Epithelial cell of alveolus of lung (primary cell): ENCODE data around the gene DHX40. TPM values are rescaled to one million over a fixed set of nuclear protein-coding genes. Genes with fewer than 3 reads are reported as not detected.

Experiments
- total RNA-seq: library from RNA; depleted of rRNA; stranded (reverse); fragments of >200 nt; gene quantifications from 2 replicates; pipeline ENCODE4 v1.2.1, GENCODE V29; 2015

DHX40 gene, protein sequence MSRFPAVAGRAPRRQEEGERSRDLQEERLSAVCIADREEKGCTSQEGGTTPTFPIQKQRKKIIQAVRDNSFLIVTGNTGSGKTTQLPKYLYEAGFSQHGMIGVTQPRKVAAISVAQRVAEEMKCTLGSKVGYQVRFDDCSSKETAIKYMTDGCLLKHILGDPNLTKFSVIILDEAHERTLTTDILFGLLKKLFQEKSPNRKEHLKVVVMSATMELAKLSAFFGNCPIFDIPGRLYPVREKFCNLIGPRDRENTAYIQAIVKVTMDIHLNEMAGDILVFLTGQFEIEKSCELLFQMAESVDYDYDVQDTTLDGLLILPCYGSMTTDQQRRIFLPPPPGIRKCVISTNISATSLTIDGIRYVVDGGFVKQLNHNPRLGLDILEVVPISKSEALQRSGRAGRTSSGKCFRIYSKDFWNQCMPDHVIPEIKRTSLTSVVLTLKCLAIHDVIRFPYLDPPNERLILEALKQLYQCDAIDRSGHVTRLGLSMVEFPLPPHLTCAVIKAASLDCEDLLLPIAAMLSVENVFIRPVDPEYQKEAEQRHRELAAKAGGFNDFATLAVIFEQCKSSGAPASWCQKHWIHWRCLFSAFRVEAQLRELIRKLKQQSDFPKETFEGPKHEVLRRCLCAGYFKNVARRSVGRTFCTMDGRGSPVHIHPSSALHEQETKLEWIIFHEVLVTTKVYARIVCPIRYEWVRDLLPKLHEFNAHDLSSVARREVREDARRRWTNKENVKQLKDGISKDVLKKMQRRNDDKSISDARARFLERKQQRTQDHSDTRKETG
- 31.8 and 57.0 TPM in 2 replicates for total RNA-seq

DNA sequence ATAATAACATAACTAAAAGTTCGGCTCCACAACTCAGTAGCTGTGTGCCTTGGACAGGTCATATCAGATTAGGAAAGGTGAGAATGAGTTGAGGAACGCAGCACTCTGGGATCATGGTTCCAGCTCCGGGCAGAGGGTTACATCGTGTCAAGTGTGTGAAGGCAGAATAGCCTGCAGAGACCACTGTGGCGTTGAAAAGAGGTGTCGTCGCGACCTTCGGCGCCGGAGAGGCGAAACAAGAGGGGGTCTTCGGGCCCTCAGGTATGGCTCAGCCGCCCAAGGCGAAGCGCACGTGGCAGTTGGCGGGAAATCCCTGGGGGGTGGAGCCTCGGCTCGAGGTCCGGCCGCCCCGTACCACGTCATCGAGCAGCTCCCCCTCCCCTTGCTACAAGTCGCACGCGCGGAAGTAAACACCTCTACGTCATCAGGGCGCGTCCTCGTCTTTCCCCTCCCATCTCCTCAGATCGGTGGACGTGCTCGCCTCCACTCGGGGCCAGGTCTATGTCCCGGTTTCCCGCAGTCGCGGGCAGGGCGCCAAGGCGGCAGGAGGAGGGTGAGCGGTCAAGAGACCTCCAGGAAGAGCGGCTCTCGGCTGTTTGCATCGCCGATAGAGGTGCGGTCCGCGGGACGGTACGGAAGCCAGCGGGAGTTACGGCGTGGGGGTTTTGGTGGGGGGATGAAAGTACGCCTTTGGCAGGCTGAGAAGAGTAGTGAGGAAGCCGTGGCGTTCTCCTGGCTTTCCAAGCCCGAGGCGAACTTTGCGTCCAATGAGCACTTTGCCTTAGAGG, at the start of gene DHX40:
DHX40 (plus strand) TSS at position 440 of the 788 bp plus-strand sequence; CDS start at position 502, 62 bp downstream.

GRCh38 chr17:59619298-59620063, 54.1 kb downstream of the DHX40 start, which contains the start of gene CLTC:
CLTC (plus strand) TSS chr17:59619895; CDS start chr17:59620132, 237 bp downstream.

Other genes starting within 250 kb of the DHX40 start
- 2.8 and 4.1 TPM in 2 replicates for gene YPEL2, start 234.0 kb upstream of the DHX40 start, total RNA-seq
- 330 and 367 TPM in 2 replicates for gene CLTC, start 54.3 kb downstream of the DHX40 start, total RNA-seq
- gene PTRH2, start 141.8 kb downstream of the DHX40 start, total RNA-seq = 16.8 and 39.6 TPM in 2 replicates
- gene VMP1, start 142.0 kb downstream of the DHX40 start, total RNA-seq = 127 and 141 TPM in 2 replicates